Measurements from ENCODE around the gene HMGB1.

DNA sequence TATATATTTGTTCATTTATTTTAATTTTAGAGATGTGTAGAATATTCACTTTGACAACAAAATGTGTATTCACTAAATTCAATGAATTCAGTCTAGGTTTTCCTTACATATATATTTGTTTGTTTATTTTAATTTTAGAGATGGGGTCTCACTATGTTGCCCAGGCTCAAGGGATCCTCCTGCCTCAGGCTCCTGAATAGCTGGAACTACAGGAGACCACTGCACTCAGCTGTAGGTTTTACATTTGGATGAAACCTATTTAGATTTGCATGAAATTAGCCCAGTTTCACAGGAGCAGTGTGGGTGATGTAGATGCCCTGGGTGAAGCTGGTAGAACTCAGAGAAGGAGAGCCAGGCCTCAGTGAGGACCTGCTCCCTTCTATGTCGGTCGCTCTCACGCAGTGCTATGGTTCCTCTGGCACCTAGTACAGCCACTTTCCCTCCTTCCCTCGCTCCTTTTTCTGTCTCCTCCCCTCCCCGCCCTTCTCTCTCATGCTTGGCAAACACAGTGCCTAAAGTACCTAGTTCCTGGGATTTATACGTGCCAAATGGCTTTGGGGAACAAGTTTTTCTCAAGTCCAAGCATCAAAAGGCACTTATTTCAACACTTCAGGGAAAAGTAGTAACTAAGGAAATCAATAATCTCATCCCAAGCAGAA, 14.7 kb upstream of the HMGB1 start:
- TF ChIP-seq POLR2A (IDR thresholded peaks at IDR 0.05): no peak
- TF ChIP-seq, protein P1, sequence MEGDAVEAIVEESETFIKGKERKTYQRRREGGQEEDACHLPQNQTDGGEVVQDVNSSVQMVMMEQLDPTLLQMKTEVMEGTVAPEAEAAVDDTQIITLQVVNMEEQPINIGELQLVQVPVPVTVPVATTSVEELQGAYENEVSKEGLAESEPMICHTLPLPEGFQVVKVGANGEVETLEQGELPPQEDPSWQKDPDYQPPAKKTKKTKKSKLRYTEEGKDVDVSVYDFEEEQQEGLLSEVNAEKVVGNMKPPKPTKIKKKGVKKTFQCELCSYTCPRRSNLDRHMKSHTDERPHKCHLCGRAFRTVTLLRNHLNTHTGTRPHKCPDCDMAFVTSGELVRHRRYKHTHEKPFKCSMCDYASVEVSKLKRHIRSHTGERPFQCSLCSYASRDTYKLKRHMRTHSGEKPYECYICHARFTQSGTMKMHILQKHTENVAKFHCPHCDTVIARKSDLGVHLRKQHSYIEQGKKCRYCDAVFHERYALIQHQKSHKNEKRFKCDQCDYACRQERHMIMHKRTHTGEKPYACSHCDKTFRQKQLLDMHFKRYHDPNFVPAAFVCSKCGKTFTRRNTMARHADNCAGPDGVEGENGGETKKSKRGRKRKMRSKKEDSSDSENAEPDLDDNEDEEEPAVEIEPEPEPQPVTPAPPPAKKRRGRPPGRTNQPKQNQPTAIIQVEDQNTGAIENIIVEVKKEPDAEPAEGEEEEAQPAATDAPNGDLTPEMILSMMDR (IDR thresholded peaks at IDR 0.05): no peak
